ENCODE measurements around the gene MRPS33. TPM values are rescaled to one million over a fixed set of nuclear protein-coding genes. Genes with fewer than 3 reads are reported as not detected.
"Not testable (repeated sequence)": the region's sequence is repeated elsewhere in the genome, so short reads cannot be mapped to it uniquely, and the experiment has no call there.

Gene MRPS33
- total and polyA plus RNA-seq, 2 donors (not counting 1 experiment from before 2014, with no cell fraction given) = 9.1 to 25.3 TPM

DNA sequence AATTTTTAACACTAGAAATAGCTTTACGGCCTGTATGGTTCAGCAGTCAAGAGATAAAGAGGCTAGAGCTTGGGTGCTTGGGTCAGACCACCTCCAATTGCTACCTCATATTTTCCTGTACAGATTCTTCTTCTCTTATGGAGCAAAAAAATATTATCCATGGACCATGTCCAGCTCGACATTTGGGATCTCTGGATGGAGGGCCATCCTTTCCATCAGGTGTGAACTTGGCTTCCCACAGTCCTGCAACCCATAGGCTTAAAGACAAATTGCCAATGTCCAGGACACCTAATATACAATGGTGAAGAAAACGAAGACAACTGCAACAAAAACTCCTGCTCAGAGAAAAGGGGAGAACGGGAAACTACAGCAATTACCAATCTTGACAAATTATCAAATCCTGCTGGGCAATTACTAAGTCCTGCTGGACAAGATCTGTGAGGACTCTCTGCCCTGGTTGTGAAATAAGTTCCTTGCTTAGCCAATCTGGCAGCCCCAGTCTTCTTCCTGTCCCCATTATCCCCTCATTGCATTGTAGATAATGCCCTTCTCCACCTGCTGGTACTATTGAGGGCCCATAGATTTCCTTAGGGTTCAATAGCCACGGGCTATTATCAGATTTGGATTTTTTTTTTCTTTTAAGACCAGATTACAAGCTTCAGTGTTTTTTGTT is 48.1 kb downstream of the MRPS33 start:
- peaks cover 0 to 4% (median 0%) of the 10 kb centered on the region in 3 donors for H3K9me3 ChIP-seq (ENCODE audit: control extremely low read depth in 1 of 3, control insufficient read depth in 2 of 3, insufficient read depth in 1 of 3, low read length in 2 of 3)
- no peaks in the 10 kb centered on the region for H3K4me1 ChIP-seq (ENCODE audit: control insufficient read depth in 2 of 2, insufficient read depth in 2 of 2, low read length in 2 of 2)
- no peaks in the 10 kb centered on the region for H3K36me3 ChIP-seq (replicated peaks in 1 of 2; ENCODE audit: control extremely low read depth in 1 of 2, control insufficient read depth in 1 of 2, extremely low read depth in 1 of 2, insufficient read depth in 2 of 2, low read length in 1 of 2)
- H3K27ac ChIP-seq (ENCODE audit: low read length in 2 of 2) = no peak overlapping the region
- H4K20me1 ChIP-seq (ENCODE audit: control insufficient read depth, insufficient read depth, low read length, poor library complexity, severe bottlenecking) = no peaks in the 10 kb centered on the region
- POLR2A ChIA-PET = no interaction called here
- H3K27me3 Mint-ChIP-seq = peaks cover 7% of the 10 kb centered on the region
- intact Hi-C loops (cut with micrococcal nuclease) = no loop called here
- no peak for TF ChIP-seq EZH2 (IDR thresholded peaks at IDR 0.05; ENCODE audit: borderline replicate concordance, insufficient read depth, low read depth, low read length, poor library complexity, severe bottlenecking)
- TF ChIP-seq, protein P1, sequence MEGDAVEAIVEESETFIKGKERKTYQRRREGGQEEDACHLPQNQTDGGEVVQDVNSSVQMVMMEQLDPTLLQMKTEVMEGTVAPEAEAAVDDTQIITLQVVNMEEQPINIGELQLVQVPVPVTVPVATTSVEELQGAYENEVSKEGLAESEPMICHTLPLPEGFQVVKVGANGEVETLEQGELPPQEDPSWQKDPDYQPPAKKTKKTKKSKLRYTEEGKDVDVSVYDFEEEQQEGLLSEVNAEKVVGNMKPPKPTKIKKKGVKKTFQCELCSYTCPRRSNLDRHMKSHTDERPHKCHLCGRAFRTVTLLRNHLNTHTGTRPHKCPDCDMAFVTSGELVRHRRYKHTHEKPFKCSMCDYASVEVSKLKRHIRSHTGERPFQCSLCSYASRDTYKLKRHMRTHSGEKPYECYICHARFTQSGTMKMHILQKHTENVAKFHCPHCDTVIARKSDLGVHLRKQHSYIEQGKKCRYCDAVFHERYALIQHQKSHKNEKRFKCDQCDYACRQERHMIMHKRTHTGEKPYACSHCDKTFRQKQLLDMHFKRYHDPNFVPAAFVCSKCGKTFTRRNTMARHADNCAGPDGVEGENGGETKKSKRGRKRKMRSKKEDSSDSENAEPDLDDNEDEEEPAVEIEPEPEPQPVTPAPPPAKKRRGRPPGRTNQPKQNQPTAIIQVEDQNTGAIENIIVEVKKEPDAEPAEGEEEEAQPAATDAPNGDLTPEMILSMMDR (IDR thresholded peaks at IDR 0.05) = no peak
- H3K9me3 Mint-ChIP-seq (ENCODE audit: insufficient read depth) = no peaks in the 10 kb centered on the region
- WGBS (ENCODE audit: insufficient coverage) = 90% methylated on average over 2 of the region's 5 CpGs
- CTCF ChIA-PET = no interaction called here
- no peaks in the 10 kb centered on the region for H3K79me2 ChIP-seq (ENCODE audit: control insufficient read depth, insufficient read depth, low read length)
- no peak overlapping the region for H3K4me3 Mint-ChIP-seq
- no peak overlapping the region for H2AFZ ChIP-seq (ENCODE audit: insufficient read depth, low read depth, low read length, poor library complexity, severe bottlenecking)
- H3K27ac Mint-ChIP-seq = no peak overlapping the region
- peaks cover 0 to 2% (median 0%) of the 10 kb centered on the region in 4 experiments for H3K27me3 ChIP-seq (replicated peaks in 1 of 4; ENCODE audit: control extremely low read depth in 1 of 4, control insufficient read depth in 3 of 4, insufficient read depth in 4 of 4, low read length in 3 of 4)
- H3K4me1 Mint-ChIP-seq = no peaks in the 10 kb centered on the region
- ATAC-seq (ENCODE audit: low read depth) (no peak), DNase-seq (peak; percentile 3)
- H3K4me2 ChIP-seq (replicated peaks; ENCODE audit: low read depth, low read length, poor library complexity, severe bottlenecking) = no peak overlapping the region
- H3K4me3 ChIP-seq (ENCODE audit: control extremely low read depth in 1 of 5, extremely low read depth in 1 of 5, insufficient read depth in 1 of 5, low read depth in 2 of 5, low read length in 4 of 5) = no peak overlapping the region
- no peak overlapping the region for H3K9ac ChIP-seq (ENCODE audit: low read length)

DNA sequence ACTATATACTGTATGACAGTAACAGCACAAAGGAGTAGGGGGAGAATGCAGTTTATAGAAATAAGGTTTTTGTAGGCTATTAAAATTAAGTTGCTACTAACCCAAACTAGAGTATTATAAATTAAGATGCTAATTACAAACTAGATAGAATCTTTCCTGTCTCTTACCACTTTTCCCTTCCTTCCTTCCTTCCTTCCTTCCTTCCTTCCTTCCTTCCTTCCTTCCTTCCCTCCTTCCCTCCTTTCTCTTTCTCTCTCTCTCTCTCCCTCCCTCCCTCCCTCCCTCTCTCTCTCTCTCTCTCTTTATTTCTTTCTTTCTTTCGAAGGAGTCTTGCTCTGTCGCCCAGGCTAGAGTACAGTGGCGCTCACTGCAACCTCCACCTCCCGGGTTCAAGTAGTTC is 53.6 kb downstream of the MRPS33 start:
- 100% methylated on average over 4 of the region's 4 CpGs for WGBS (ENCODE audit: insufficient coverage)
- H3K4me1 Mint-ChIP-seq = no peaks in the 10 kb centered on the region
- H3K27ac Mint-ChIP-seq = no peak overlapping the region
- no peak overlapping the region for H3K4me3 ChIP-seq (ENCODE audit: control extremely low read depth in 1 of 5, extremely low read depth in 1 of 5, insufficient read depth in 1 of 5, low read depth in 2 of 5, low read length in 4 of 5)
- no peak overlapping the region for H3K9ac ChIP-seq (ENCODE audit: low read length)
- H3K27me3 ChIP-seq (replicated peaks in 1 of 4; ENCODE audit: control extremely low read depth in 1 of 4, control insufficient read depth in 3 of 4, insufficient read depth in 4 of 4, low read length in 3 of 4) = peaks cover 0 to 5% (median 0%) of the 10 kb centered on the region in 4 experiments
- peaks cover 3% of the 10 kb centered on the region for H3K9me3 Mint-ChIP-seq (ENCODE audit: insufficient read depth)
- H3K4me2 ChIP-seq (replicated peaks; ENCODE audit: low read depth, low read length, poor library complexity, severe bottlenecking) = no peak overlapping the region
- H3K27me3 Mint-ChIP-seq = peaks cover 4% of the 10 kb centered on the region
- no peak for TF ChIP-seq EZH2 (IDR thresholded peaks at IDR 0.05; ENCODE audit: borderline replicate concordance, insufficient read depth, low read depth, low read length, poor library complexity, severe bottlenecking)
- TF ChIP-seq, protein P1 (IDR thresholded peaks at IDR 0.05) = no peak
- no peaks in the 10 kb centered on the region for H3K79me2 ChIP-seq (ENCODE audit: control insufficient read depth, insufficient read depth, low read length)
- H3K9me3 ChIP-seq (ENCODE audit: control extremely low read depth in 1 of 3, control insufficient read depth in 2 of 3, insufficient read depth in 1 of 3, low read length in 2 of 3) = peaks cover 0 to 21% (median 5%) of the 10 kb centered on the region in 3 donors
- DNase-seq (no peak), ATAC-seq (ENCODE audit: low read depth) (no peak)
- no peak overlapping the region for H2AFZ ChIP-seq (ENCODE audit: insufficient read depth, low read depth, low read length, poor library complexity, severe bottlenecking)
- no peaks in the 10 kb centered on the region for H3K4me1 ChIP-seq (ENCODE audit: control insufficient read depth in 2 of 2, insufficient read depth in 2 of 2, low read length in 2 of 2)
- H3K4me3 Mint-ChIP-seq = no peak overlapping the region
- H3K36me3 ChIP-seq (replicated peaks in 1 of 2; ENCODE audit: control extremely low read depth in 1 of 2, control insufficient read depth in 1 of 2, extremely low read depth in 1 of 2, insufficient read depth in 2 of 2, low read length in 1 of 2) = no peaks in the 10 kb centered on the region
- CTCF ChIA-PET = interaction anchor here (0.6 kb wide), 1 partner anchor 23 kb away, joined by 3 read pairs; no protein-coding TSS in a partner anchor
- H3K27ac ChIP-seq (ENCODE audit: low read length in 2 of 2) = no peak overlapping the region
- POLR2A ChIA-PET = no interaction called here
- H4K20me1 ChIP-seq (ENCODE audit: control insufficient read depth, insufficient read depth, low read length, poor library complexity, severe bottlenecking) = no peaks in the 10 kb centered on the region
- intact Hi-C loops (cut with micrococcal nuclease) = no loop called here

DNA sequence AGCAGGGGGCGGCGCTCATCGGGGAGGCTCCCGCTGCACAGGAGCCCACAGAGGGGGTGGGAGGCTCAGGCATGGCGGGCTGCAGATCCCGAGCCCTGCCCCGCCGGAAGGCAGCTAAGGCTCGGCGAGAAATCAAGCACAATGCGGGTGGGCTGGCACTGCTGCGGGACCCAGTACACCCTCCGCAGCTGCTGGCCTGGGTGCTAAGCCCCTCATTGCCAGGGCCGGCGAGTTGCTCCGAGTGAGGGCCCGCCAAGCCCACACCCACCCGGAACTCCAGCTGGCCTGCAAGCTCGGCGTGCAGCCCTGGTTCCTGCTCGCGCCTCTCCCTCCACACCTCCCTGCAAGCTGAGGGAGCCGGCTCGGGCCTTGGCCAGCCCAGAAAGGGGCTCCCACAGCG is 57.8 kb downstream of the MRPS33 start:
- POLR2A ChIA-PET; H3K4me2 ChIP-seq (replicated peaks; ENCODE audit: low read depth, low read length, poor library complexity, severe bottlenecking): not testable (repeated sequence)

More for the DNA sequence above, 57.8 kb downstream of the MRPS33 start:
- H3K9me3 Mint-ChIP-seq (ENCODE audit: insufficient read depth); H2AFZ ChIP-seq (ENCODE audit: insufficient read depth, low read depth, low read length, poor library complexity, severe bottlenecking); H4K20me1 ChIP-seq (ENCODE audit: control insufficient read depth, insufficient read depth, low read length, poor library complexity, severe bottlenecking); H3K4me3 ChIP-seq (ENCODE audit: control extremely low read depth in 1 of 5, extremely low read depth in 1 of 5, insufficient read depth in 1 of 5, low read depth in 2 of 5, low read length in 4 of 5); H3K27me3 Mint-ChIP-seq; H3K27me3 ChIP-seq (replicated peaks in 1 of 4; ENCODE audit: control extremely low read depth in 1 of 4, control insufficient read depth in 3 of 4, insufficient read depth in 4 of 4, low read length in 3 of 4); ATAC-seq (ENCODE audit: low read depth); H3K27ac Mint-ChIP-seq; H3K4me3 Mint-ChIP-seq; H3K79me2 ChIP-seq (ENCODE audit: control insufficient read depth, insufficient read depth, low read length); H3K36me3 ChIP-seq (replicated peaks in 1 of 2; ENCODE audit: control extremely low read depth in 1 of 2, control insufficient read depth in 1 of 2, extremely low read depth in 1 of 2, insufficient read depth in 2 of 2, low read length in 1 of 2); H3K9ac ChIP-seq (ENCODE audit: low read length); H3K4me1 Mint-ChIP-seq; intact Hi-C loops (cut with micrococcal nuclease); H3K4me1 ChIP-seq (ENCODE audit: control insufficient read depth in 2 of 2, insufficient read depth in 2 of 2, low read length in 2 of 2); DNase-seq; H3K27ac ChIP-seq (ENCODE audit: low read length in 2 of 2); CTCF ChIA-PET: not testable (repeated sequence)
- 96% methylated on average over 25 of the region's 25 CpGs for WGBS (ENCODE audit: insufficient coverage)
- H3K9me3 ChIP-seq (ENCODE audit: control extremely low read depth in 1 of 3, control insufficient read depth in 2 of 3, insufficient read depth in 1 of 3, low read length in 2 of 3) = peaks cover 0 to 17% (median 5%) of the 10 kb centered on the region in 3 donors
